Stomach (tissue), 9 donors: Measurements from ENCODE around the gene CCDC136. TPM values are rescaled to one million over a fixed set of nuclear protein-coding genes. Genes with fewer than 3 reads are reported as not detected.

Source experiments
- DNase-seq, 2 donors: peaks; one replicate each; pipeline versions ENCODE4 v3.0.0 to v3.0.0-alpha.2; 2013 to 2019
- H3K27ac ChIP-seq, 5 donors: fragments of 200-600 bp in 4 of 5; sonication (generic) in 4 of 5; one replicate each; pipeline ENCODE4 v1.5.1; 2013 to 2019; ENCODE audit warnings: mild to moderate bottlenecking in 1 of 5, moderate library complexity in 1 of 5
- H3K27me3 ChIP-seq, 3 donors: fragments of 200-600 bp; sonication (generic); one replicate each; pipeline ENCODE4 v1.5.1; 2017 to 2019; ENCODE audit warnings: mixed run types in 1 of 3
- H3K36me3 ChIP-seq, 4 donors: fragments of 200-600 bp; sonication (generic); 1 replicate in 3 of 4; 2 replicates in 1 of 4; pipeline ENCODE4 v1.5.1; 2016 to 2019
- H3K4me1 ChIP-seq, 4 donors: fragments of 200-600 bp; sonication (generic); one replicate each; pipeline ENCODE4 v1.5.1; 2016 to 2019
- H3K4me3 ChIP-seq, 4 donors: fragments of 200-600 bp; sonication (generic) in 3 of 4; one replicate each; pipeline ENCODE4 v1.5.1; 2016 to 2019; ENCODE audit warnings: mild to moderate bottlenecking in 1 of 4
- H3K9me3 ChIP-seq, 4 donors: fragments of 200-600 bp; sonication (generic); one replicate each; pipeline ENCODE4 v1.5.1; 2016 to 2019
- CTCF ChIP-seq, 7 experiments: fragments of 450-650 bp in 4 of 7; fragments of 200-600 bp in 3 of 7; sonication (generic) in 3 of 7; IDR thresholded peaks; one replicate each; pipeline ENCODE4 v1.5.1; 2016 to 2019; ENCODE audit warnings: antibody characterized with exemption in 7 of 7, control low read depth in 2 of 7, mild to moderate bottlenecking in 1 of 7
- EP300 ChIP-seq: sonication (generic); formaldehyde crosslinking; IDR thresholded peaks from one replicate; pipeline ENCODE4 v1.6.1; 2017; ENCODE audit warnings: antibody characterized with exemption
- POLR2A ChIP-seq, 4 donors: fragments of 450-650 bp; IDR thresholded peaks; one replicate each; pipeline ENCODE4 v1.6.1; 2016; ENCODE audit warnings: antibody characterized with exemption in 4 of 4, control low read depth in 2 of 4, mild to moderate bottlenecking in 1 of 4, moderate library complexity in 1 of 4
- POLR2AphosphoS5 ChIP-seq, 3 donors: sonication (generic); formaldehyde crosslinking; IDR thresholded peaks; one replicate each; pipeline ENCODE4 v1.6.1; 2016; ENCODE audit warnings: antibody characterized with exemption in 3 of 3
- WGBS, 5 donors: extraction: QIAGEN DNeasy Blood & Tissue Kit in 3 of 5; methylation state at CpG; one replicate each; pipeline versions ENCODE4 v1.1.5 to v1.1.7; 2013 to 2018; 5-methylcytosine and 5-hydroxymethylcytosine counted together
- intact Hi-C: fragments of 100-400 bp; cut with DNase I; formaldehyde crosslinking; loops from one replicate; pipeline ENCODE4 v1.15.1; 2023; ENCODE audit warnings: low total_unique reads
- polyA plus RNA-seq, 3 donors: library from polyadenylated mRNA; stranded (reverse); fragments of 200-250 nt; gene quantifications; one replicate each; pipeline ENCODE4 v1.2.3, GENCODE V29; 2013
- total RNA-seq, 5 donors: library from RNA; depleted of rRNA; stranded (reverse); fragments of >200 nt; gene quantifications; one replicate each; pipeline versions ENCODE4 v1.1.0 to v1.2.3, GENCODE V29; 2014 to 2016
- donor health status: healthy with polysubstance abuse.
- donor health status: Bipolar disorder and iron deficiency.
- donor health status: healthy.

The CCDC136 gene
- total and polyA plus RNA-seq, 8 donors, result 2.3 to 36.8 (median 5.4) TPM

GRCh38 chr7:128830231-128831177 lies 38.7 kb downstream of the CCDC136 start, which contains the start of gene FLNC:
Gene FLNC, plus strand, starts transcription at chr7:128830406. Its CDS starts 232 bp downstream, at chr7:128830638.
- peak within 1 kb of the TSS; percentile 29 to 95 (median 74) for H3K27ac ChIP-seq
- peaks cover 35 to 75% (median 45%) of the 10 kb centered on the region in 4 donors for H3K4me1 ChIP-seq
- intact Hi-C loops, result no loop called here
- DNase-seq, result peak; percentile 50 to 89
- no peak for TF ChIP-seq EP300
- peak in 2 of 3 donors; percentile 43 to 71 for TF ChIP-seq POLR2AphosphoS5 (IDR thresholded peaks at IDR 0.05)
- H3K4me3 ChIP-seq, result peak within 1 kb of the TSS; percentile 47 to 65 (median 58)
- H3K27me3 ChIP-seq, result peaks cover 0 to 48% (median 27%) of the 10 kb centered on the region in 3 donors
- WGBS, 5 donors, result 2 to 6% (median 3%) methylated on average over 72 to 109 of the region's 109 CpGs; no CpG with 5 or more reads in 1 of the 5 donors
- H3K9me3 ChIP-seq, result no peaks in the 10 kb centered on the region
- H3K36me3 ChIP-seq, result peaks cover 0 to 5% (median 2%) of the 10 kb centered on the region in 4 donors

GRCh38 chr7:128831178-128831993 lies 39.6 kb downstream of the CCDC136 start:
- H3K36me3 ChIP-seq, result peaks cover 0 to 13% (median 5%) of the 10 kb centered on the region in 4 donors
- H3K27ac ChIP-seq, result peak overlapping the region; percentile 25 to 95 (median 74)
- intact Hi-C loops, result no loop called here
- WGBS, 5 donors, result 13 to 23% (median 15%) methylated on average over 23 to 33 of the region's 33 CpGs
- peaks cover 35 to 84% (median 45%) of the 10 kb centered on the region in 4 donors for H3K4me1 ChIP-seq
- TF ChIP-seq EP300, result no peak
- peak in 2 of 3 donors; percentile 14 to 40 for TF ChIP-seq POLR2AphosphoS5 (IDR thresholded peaks at IDR 0.05)
- H3K9me3 ChIP-seq, result no peaks in the 10 kb centered on the region
- peak overlapping the region; percentile 47 to 65 (median 58) for H3K4me3 ChIP-seq
- DNase-seq, result peak in 1 of 2 donors; percentile 90
- peaks cover 0 to 48% (median 27%) of the 10 kb centered on the region in 3 donors for H3K27me3 ChIP-seq

- Histone ChIP-seq H3K36me3 (peaks cover 0 to 21% (median 6%) of the 10 kb centered on the region in 4 donors), H3K27ac (peak overlapping the region in 4 of 5 donors; percentile 67 to 95 (median 76)), H3K4me3 (peak overlapping the region; percentile 47 to 65 (median 58)), H3K9me3 (no peaks in the 10 kb centered on the region), H3K4me1 (peaks cover 35 to 84% (median 45%) of the 10 kb centered on the region in 4 donors), H3K27me3 (peaks cover 0 to 48% (median 27%) of the 10 kb centered on the region in 3 donors)
- TF ChIP-seq EP300 (no peak), POLR2AphosphoS5 (IDR thresholded peaks at IDR 0.05) (peak in 1 of 3 donors; percentile 2)
- peak in 1 of 2 donors; percentile 83 for DNase-seq
- 19 to 39% (median 26%) methylated on average over 18 to 22 of the region's 22 CpGs for WGBS, 5 donors
- intact Hi-C loops, result no loop called here
Observed at GRCh38 chr7:128831994-128832879, 40.5 kb downstream of the CCDC136 start.

GRCh38 chr7:128832880-128833147 lies 41.0 kb downstream of the CCDC136 start:
- H3K4me3 ChIP-seq, result peak overlapping the region; percentile 47 to 65 (median 58)
- H3K4me1 ChIP-seq, result peaks cover 35 to 81% (median 45%) of the 10 kb centered on the region in 4 donors
- no peak for DNase-seq
- H3K27me3 ChIP-seq, result peaks cover 0 to 48% (median 27%) of the 10 kb centered on the region in 3 donors
- intact Hi-C loops, result no loop called here
- H3K36me3 ChIP-seq, result peaks cover 0 to 27% (median 9%) of the 10 kb centered on the region in 4 donors
- no peaks in the 10 kb centered on the region for H3K9me3 ChIP-seq
- WGBS, 5 donors, result 11 to 58% (median 36%) methylated on average over 2 of the region's 2 CpGs
- H3K27ac ChIP-seq, result peak overlapping the region in 4 of 5 donors; percentile 67 to 95 (median 76)
- TF ChIP-seq CTCF (IDR thresholded peaks at IDR 0.05) (no peak), POLR2A (IDR thresholded peaks at IDR 0.05) (no peak), POLR2AphosphoS5 (IDR thresholded peaks at IDR 0.05) (no peak), EP300 (no peak)
